DND-41 (cell line): ENCODE measurements around the gene EXOC4.

ENCODE experiments used
- ATAC-seq: fragments of 200-7000 bp; cut with Tn5 transposase; 3 replicates; pipeline ENCODE4 v1.9.1; 2021; ENCODE audit warnings: low read depth; ENCODE audit not compliant: insufficient read depth
- DNase-seq: peaks from one replicate; pipeline ENCODE4 v3.0.0-alpha.2; 2020
- H2AFZ ChIP-seq: 2 replicates; pipeline ENCODE4 v1.6.0; 2012; ENCODE audit warnings: low read depth, low read length
- H3K27ac ChIP-seq: 2 replicates; pipeline ENCODE4 v1.5.1; 2012; ENCODE audit warnings: low read length, inconsistent platforms
- H3K27me3 ChIP-seq: fragments of 200-600 bp; sonication (generic); 2 replicates; pipeline ENCODE4 v1.6.0; 2012; ENCODE audit warnings: low read length, mild to moderate bottlenecking, inconsistent platforms; ENCODE audit not compliant: insufficient read depth, poor library complexity
- H3K36me3 ChIP-seq: 2 replicates; pipeline ENCODE4 v1.5.1; 2012; ENCODE audit warnings: low read length, inconsistent platforms; ENCODE audit not compliant: insufficient read depth
- H3K4me1 ChIP-seq: 2 replicates; pipeline ENCODE4 v1.5.1; 2012; ENCODE audit warnings: mild to moderate bottlenecking, low read length; ENCODE audit not compliant: insufficient read depth
- H3K4me2 ChIP-seq: 2 replicates; pipeline ENCODE4 v1.6.0; 2012; ENCODE audit warnings: mild to moderate bottlenecking, moderate library complexity, low read length, inconsistent platforms; ENCODE audit not compliant: insufficient read depth
- H3K4me3 ChIP-seq, 2 experiments: fragments of 200-600 bp in 1 of 2; shearing (Covaris generic) in 1 of 2; 2 replicates each; pipeline ENCODE4 v1.5.1; 2012 to 2016; ENCODE audit warnings: inconsistent platforms in 2 of 2, low read length in 2 of 2, mild to moderate bottlenecking in 2 of 2, low read depth in 1 of 2, moderate library complexity in 1 of 2
- H3K79me2 ChIP-seq: 2 replicates; pipeline ENCODE4 v1.6.0; 2012; ENCODE audit warnings: low read length, inconsistent platforms; ENCODE audit not compliant: insufficient read depth
- H3K9ac ChIP-seq: 2 replicates; pipeline ENCODE4 v1.6.0; 2012; ENCODE audit warnings: low read depth, mild to moderate bottlenecking, inconsistent platforms, low read length, moderate library complexity
- H3K9me3 ChIP-seq: 2 replicates; pipeline ENCODE4 v1.5.1; 2012; ENCODE audit warnings: low read length, moderate library complexity, mild to moderate bottlenecking, inconsistent platforms; ENCODE audit not compliant: insufficient read depth, severe bottlenecking
- H4K20me1 ChIP-seq: 2 replicates; pipeline ENCODE4 v1.6.0; 2012; ENCODE audit warnings: low read length; ENCODE audit not compliant: insufficient read depth
- CTCF ChIP-seq: IDR thresholded peaks from 2 replicates; pipeline ENCODE4 v1.5.1; 2012; ENCODE audit warnings: borderline replicate concordance, low read length, moderate library complexity, mild to moderate bottlenecking; ENCODE audit not compliant: poor library complexity, severe bottlenecking; ENCODE audit errors: extremely low read depth
- EZH2 ChIP-seq: IDR thresholded peaks from 3 replicates; pipeline ENCODE4 v1.6.1; 2012; ENCODE audit warnings: borderline replicate concordance, low read depth, mild to moderate bottlenecking, moderate library complexity, low read length, inconsistent platforms; ENCODE audit not compliant: severe bottlenecking

The EXOC4 gene

GRCh38 chr7:133367561-133367960 is 114.7 kb downstream of the EXOC4 start:
- Histone ChIP-seq H4K20me1 (no peaks in the 10 kb centered on the region), H3K27ac (no peak overlapping the region), H3K4me3 (no peak overlapping the region), H3K79me2 (no peaks in the 10 kb centered on the region), H3K9me3 (no peaks in the 10 kb centered on the region), H2AFZ (no peak overlapping the region), H3K4me1 (peaks cover 13% of the 10 kb centered on the region), H3K36me3 (no peaks in the 10 kb centered on the region; the same call in 1 of the 2 replicates), H3K27me3 (no peaks in the 10 kb centered on the region), H3K9ac (no peak overlapping the region), H3K4me2 (no peak overlapping the region)
- TF ChIP-seq CTCF: no peak
- TF ChIP-seq EZH2: no peak
- DNase-seq: no peak
- no peak for ATAC-seq

GRCh38 chr7:133369130-133369529 is 116.3 kb downstream of the EXOC4 start:
- no peak for DNase-seq
- H3K27ac ChIP-seq: no peak overlapping the region
- ATAC-seq: no peak
- no peaks in the 10 kb centered on the region for H3K27me3 ChIP-seq
- H3K4me1 ChIP-seq: peaks cover 13% of the 10 kb centered on the region
- no peaks in the 10 kb centered on the region for H3K79me2 ChIP-seq
- no peak overlapping the region for H3K4me3 ChIP-seq
- no peaks in the 10 kb centered on the region for H3K9me3 ChIP-seq
- no peak overlapping the region for H2AFZ ChIP-seq
- H3K9ac ChIP-seq: no peak overlapping the region
- TF ChIP-seq EZH2 (no peak), CTCF (no peak)
- H4K20me1 ChIP-seq: no peaks in the 10 kb centered on the region
- H3K4me2 ChIP-seq: no peak overlapping the region
- H3K36me3 ChIP-seq: no peaks in the 10 kb centered on the region; the same call in 1 of the 2 replicates

GRCh38 chr7:133371616-133372015 is 118.7 kb downstream of the EXOC4 start:
- H3K4me3 ChIP-seq: no peak overlapping the region
- no peaks in the 10 kb centered on the region for H4K20me1 ChIP-seq
- peaks cover 17% of the 10 kb centered on the region for H3K36me3 ChIP-seq
- DNase-seq (no peak), ATAC-seq (no peak)
- H3K79me2 ChIP-seq: no peaks in the 10 kb centered on the region
- no peaks in the 10 kb centered on the region for H3K27me3 ChIP-seq
- H3K4me2 ChIP-seq: no peak overlapping the region
- H3K9me3 ChIP-seq: no peaks in the 10 kb centered on the region
- no peak overlapping the region for H3K27ac ChIP-seq
- TF ChIP-seq CTCF (no peak), EZH2 (no peak)
- H3K9ac ChIP-seq: no peak overlapping the region
- H2AFZ ChIP-seq: no peak overlapping the region
- no peaks in the 10 kb centered on the region for H3K4me1 ChIP-seq

GRCh38 chr7:133372337-133372736 is 119.5 kb downstream of the EXOC4 start:
- no peak for TF ChIP-seq EZH2
- Histone ChIP-seq H3K9ac (no peak overlapping the region), H3K27me3 (no peaks in the 10 kb centered on the region), H3K4me2 (no peak overlapping the region), H3K27ac (no peak overlapping the region), H3K36me3 (peaks cover 19% of the 10 kb centered on the region), H3K79me2 (no peaks in the 10 kb centered on the region), H2AFZ (no peak overlapping the region), H3K4me1 (no peaks in the 10 kb centered on the region), H3K9me3 (no peaks in the 10 kb centered on the region), H4K20me1 (no peaks in the 10 kb centered on the region), H3K4me3 (no peak overlapping the region)
- no peak for ATAC-seq
- no peak for DNase-seq
